Cardiac septum (tissue), 1 donor: Measurements from ENCODE around the gene FAM241B. TPM values are rescaled to one million over a fixed set of nuclear protein-coding genes. Genes with fewer than 3 reads are reported as not detected.

Experiments
- total RNA-seq: library from RNA; stranded (reverse); fragmentation: NEBNext Ultra II Directional; extraction: Animal tissue kit (Norgen Biotek cat#: 25700); gene quantifications from one replicate; pipeline ENCODE4 v1.2.1, GENCODE V29; 2021
- donor health status: DM: no; HTN: no; CAD: no.

The FAM241B gene
- total RNA-seq, 1 donor from 2014 or later: 5.7 TPM

Other genes starting within 250 kb of the FAM241B start
- gene TACR2, start 213.3 kb upstream of the FAM241B start, total RNA-seq: 0.13 TPM
- gene TSPAN15, start 178.8 kb upstream of the FAM241B start, total RNA-seq: 6.9 TPM
- gene NEUROG3, start 56.8 kb upstream of the FAM241B start, total RNA-seq: not detected
- gene COL13A1, start 171.7 kb downstream of the FAM241B start, total RNA-seq: 9.5 TPM